ENCODE data around the gene PROC. TPM values are rescaled to one million over a fixed set of nuclear protein-coding genes. Genes with fewer than 3 reads are reported as not detected.

Gene PROC
- total RNA-seq, 6 donors from 2014 or later, result 0.55 to 0.79 (median 0.62) TPM; not detected in 2

- 91 to 96% methylated on average over 6 to 8 of the region's 8 CpGs for WGBS, 2 donors
- ATAC-seq (ENCODE audit: low FRiP score in 2 of 2) (no peak), DNase-seq (no peak)
- Histone ChIP-seq H3K27me3 (no peaks in the 10 kb centered on the region), H3K9me3 (peaks cover 0 to 8% (median 6%) of the 10 kb centered on the region in 4 donors), H3K27ac (no peak overlapping the region), H3K4me1 (peaks cover 1 to 6% (median 4%) of the 10 kb centered on the region in 4 donors), H3K4me3 (no peak overlapping the region), H3K36me3 (no peaks in the 10 kb centered on the region)
- TF ChIP-seq POLR2AphosphoS5 (IDR thresholded peaks at IDR 0.05), result no peak
Measured at GRCh38 chr2:127376257-127376656, 42.0 kb upstream of the PROC start.

GRCh38 chr2:127377262-127377661 lies 41.0 kb upstream of the PROC start:
- 85 to 100% methylated on average over 1 of the region's 1 CpG for WGBS, 2 donors
- Histone ChIP-seq H3K27me3 (no peaks in the 10 kb centered on the region), H3K4me3 (no peak overlapping the region), H3K36me3 (no peaks in the 10 kb centered on the region), H3K27ac (no peak overlapping the region), H3K9me3 (peaks cover 0 to 8% (median 6%) of the 10 kb centered on the region in 4 donors), H3K4me1 (peaks cover 4 to 7% (median 5%) of the 10 kb centered on the region in 4 donors)
- no peak for DNase-seq
- no peak for ATAC-seq (ENCODE audit: low FRiP score in 2 of 2)
- no peak for TF ChIP-seq EP300 (IDR thresholded peaks at IDR 0.05)

GRCh38 chr2:127378720-127379119 lies 39.5 kb upstream of the PROC start:
- peaks cover 4 to 7% (median 5%) of the 10 kb centered on the region in 4 donors for H3K4me1 ChIP-seq
- no peak for ATAC-seq (ENCODE audit: low FRiP score in 2 of 2)

GRCh38 chr2:127379712-127380355 lies 38.4 kb upstream of the PROC start:
- TF ChIP-seq CTCF (IDR thresholded peaks at IDR 0.05) (no peak), POLR2AphosphoS5 (IDR thresholded peaks at IDR 0.05) (no peak), POLR2A (IDR thresholded peaks at IDR 0.05) (no peak), EP300 (IDR thresholded peaks at IDR 0.05) (no peak)

More at GRCh38 chr2:127378720-127379119, 39.5 kb upstream of the PROC start:
- H3K4me3 ChIP-seq, result no peak overlapping the region
- peaks cover 0 to 3% (median 1%) of the 10 kb centered on the region in 4 donors for H3K9me3 ChIP-seq
- no peaks in the 10 kb centered on the region for H3K27me3 ChIP-seq
- no peaks in the 10 kb centered on the region for H3K36me3 ChIP-seq
- 86 to 90% methylated on average over 6 of the region's 6 CpGs for WGBS, 2 donors
- TF ChIP-seq CTCF (IDR thresholded peaks at IDR 0.05) (no peak), POLR2A (IDR thresholded peaks at IDR 0.05) (no peak), EP300 (IDR thresholded peaks at IDR 0.05) (no peak), POLR2AphosphoS5 (IDR thresholded peaks at IDR 0.05) (no peak)
- no peak overlapping the region for H3K27ac ChIP-seq
- DNase-seq, result no peak

GRCh38 chr2:127381762-127382161 lies 36.5 kb upstream of the PROC start:
- Histone ChIP-seq H3K27me3 (no peaks in the 10 kb centered on the region), H3K36me3 (no peaks in the 10 kb centered on the region), H3K4me1 (peaks cover 14 to 31% (median 21%) of the 10 kb centered on the region in 4 donors), H3K4me3 (no peak overlapping the region), H3K27ac (no peak overlapping the region), H3K9me3 (no peaks in the 10 kb centered on the region)
- no peak for TF ChIP-seq EP300 (IDR thresholded peaks at IDR 0.05)
- TF ChIP-seq POLR2A (IDR thresholded peaks at IDR 0.05), result no peak
- TF ChIP-seq POLR2AphosphoS5 (IDR thresholded peaks at IDR 0.05), result no peak
- TF ChIP-seq CTCF (IDR thresholded peaks at IDR 0.05), result no peak
- ATAC-seq (ENCODE audit: low FRiP score in 2 of 2) (no peak), DNase-seq (no peak)
- 73 to 81% methylated on average over 4 to 5 of the region's 5 CpGs for WGBS, 2 donors

More at GRCh38 chr2:127379712-127380355, 38.4 kb upstream of the PROC start:
- H3K4me3 ChIP-seq, result no peak overlapping the region
- WGBS, 2 donors, result 88 to 92% methylated on average over 4 of the region's 4 CpGs
- peaks cover 0 to 3% (median 1%) of the 10 kb centered on the region in 4 donors for H3K9me3 ChIP-seq
- ATAC-seq (ENCODE audit: low FRiP score in 2 of 2) (no peak), DNase-seq (no peak)
- no peak overlapping the region for H3K27ac ChIP-seq
- H3K27me3 ChIP-seq, result no peaks in the 10 kb centered on the region
- no peaks in the 10 kb centered on the region for H3K36me3 ChIP-seq
- peaks cover 6 to 14% (median 8%) of the 10 kb centered on the region in 4 donors for H3K4me1 ChIP-seq

GRCh38 chr2:127382831-127383230 lies 35.4 kb upstream of the PROC start:
- H3K9me3 ChIP-seq, result no peaks in the 10 kb centered on the region
- H3K4me1 ChIP-seq, result peaks cover 15 to 31% (median 21%) of the 10 kb centered on the region in 4 donors
- WGBS, 2 donors, result 84 to 94% methylated on average over 3 of the region's 3 CpGs

More at GRCh38 chr2:127382831-127383230, 35.4 kb upstream of the PROC start:
- Histone ChIP-seq H3K36me3 (no peaks in the 10 kb centered on the region), H3K27me3 (no peaks in the 10 kb centered on the region), H3K4me3 (no peak overlapping the region), H3K27ac (no peak overlapping the region)
- TF ChIP-seq POLR2AphosphoS5 (IDR thresholded peaks at IDR 0.05) (no peak), POLR2A (IDR thresholded peaks at IDR 0.05) (no peak), EP300 (IDR thresholded peaks at IDR 0.05) (no peak), CTCF (IDR thresholded peaks at IDR 0.05) (no peak)
- DNase-seq (no peak), ATAC-seq (ENCODE audit: low FRiP score in 2 of 2) (no peak)
